Measurements from ENCODE around the gene GAPVD1.
"Not testable (repeated sequence)": the region's sequence is repeated elsewhere in the genome, so short reads cannot be mapped to it uniquely, and the experiment has no call there.

GAPVD1 gene

GRCh38 chr9:125316359-125316758, 54.7 kb downstream of the GAPVD1 start:
- not testable (repeated sequence) for DNase-seq (ENCODE audit: low spot score)

- DNase-seq (ENCODE audit: low spot score): no peak
Measured at GRCh38 chr9:125317704-125318103, 56.1 kb downstream of the GAPVD1 start.

- no peak for DNase-seq (ENCODE audit: low spot score)
Measured at GRCh38 chr9:125321496-125321895, 59.9 kb downstream of the GAPVD1 start.

- no peak for DNase-seq (ENCODE audit: low spot score)
Measured at GRCh38 chr9:125323615-125324014, 62.0 kb downstream of the GAPVD1 start.

GRCh38 chr9:125325826-125326225, 64.2 kb downstream of the GAPVD1 start:
- no peak for DNase-seq (ENCODE audit: low spot score)

GRCh38 chr9:125329978-125330377, 68.4 kb downstream of the GAPVD1 start:
- DNase-seq (ENCODE audit: low spot score): no peak

- DNase-seq (ENCODE audit: low spot score): no peak
Measured at GRCh38 chr9:125330587-125330986, 69.0 kb downstream of the GAPVD1 start.

- DNase-seq (ENCODE audit: low spot score): no peak
Measured at GRCh38 chr9:125332527-125332926, 70.9 kb downstream of the GAPVD1 start.

GRCh38 chr9:125337236-125337635, 75.6 kb downstream of the GAPVD1 start:
- no peak for DNase-seq (ENCODE audit: low spot score)

GRCh38 chr9:125338929-125339328, 77.3 kb downstream of the GAPVD1 start:
- DNase-seq (ENCODE audit: low spot score): no peak

GRCh38 chr9:125341566-125341965, 79.9 kb downstream of the GAPVD1 start:
- DNase-seq (ENCODE audit: low spot score): no peak

GRCh38 chr9:125343518-125344275, 82.1 kb downstream of the GAPVD1 start:
- peak; percentile 3 for DNase-seq (ENCODE audit: low spot score)

- no peak for DNase-seq (ENCODE audit: low spot score)
Measured at GRCh38 chr9:125346080-125346732, 84.6 kb downstream of the GAPVD1 start.

GRCh38 chr9:125355601-125356000, 94.0 kb downstream of the GAPVD1 start:
- DNase-seq (ENCODE audit: low spot score): no peak

GRCh38 chr9:125356032-125356431, 94.4 kb downstream of the GAPVD1 start:
- no peak for DNase-seq (ENCODE audit: low spot score)

GRCh38 chr9:125359011-125359410, 97.4 kb downstream of the GAPVD1 start:
- no peak for DNase-seq (ENCODE audit: low spot score)

- no peak for DNase-seq (ENCODE audit: low spot score)
Measured at GRCh38 chr9:125360601-125361000, 99.0 kb downstream of the GAPVD1 start.

GRCh38 chr9:125361837-125362531, 100.4 kb downstream of the GAPVD1 start:
- DNase-seq (ENCODE audit: low spot score): no peak

- no peak for DNase-seq (ENCODE audit: low spot score)
Measured at GRCh38 chr9:125366676-125367075, 105.0 kb downstream of the GAPVD1 start.

GRCh38 chr9:125370786-125371185, 109.2 kb downstream of the GAPVD1 start:
- DNase-seq (ENCODE audit: low spot score): no peak

- no peak for DNase-seq (ENCODE audit: low spot score)
Measured at GRCh38 chr9:125372441-125373226, 111.0 kb downstream of the GAPVD1 start.
